NCI-H524 treated with DMSO at 0.1 percent for 48 hours (cell line): ENCODE measurements around the gene NDUFS8.

Source experiments
- DNase-seq: peaks from one replicate; lab custom pipeline; 2025; lab: John Stamatoyannopoulos, UW

The NDUFS8 gene

GRCh38 chr11:68080860-68081259, 50.4 kb downstream of the NDUFS8 start:
- DNase-seq, result no peak

GRCh38 chr11:68081691-68082090, 51.2 kb downstream of the NDUFS8 start:
- DNase-seq, result no peak

- no peak for DNase-seq
These were observed 52.0 kb downstream of the NDUFS8 start for GRCh38 chr11:68082481-68082880.

GRCh38 chr11:68083517-68083916, 53.0 kb downstream of the NDUFS8 start:
- no peak for DNase-seq
